Measurements from ENCODE around the gene KCNJ15. TPM values are rescaled to one million over a fixed set of nuclear protein-coding genes. Genes with fewer than 3 reads are reported as not detected.

KCNJ15 gene
- total and polyA plus RNA-seq, 2 of the 8 experiments (the other 6 are each of a cell fraction or from before 2014, with no cell fraction given) = under 0.01 TPM; not detected in 1

DNA sequence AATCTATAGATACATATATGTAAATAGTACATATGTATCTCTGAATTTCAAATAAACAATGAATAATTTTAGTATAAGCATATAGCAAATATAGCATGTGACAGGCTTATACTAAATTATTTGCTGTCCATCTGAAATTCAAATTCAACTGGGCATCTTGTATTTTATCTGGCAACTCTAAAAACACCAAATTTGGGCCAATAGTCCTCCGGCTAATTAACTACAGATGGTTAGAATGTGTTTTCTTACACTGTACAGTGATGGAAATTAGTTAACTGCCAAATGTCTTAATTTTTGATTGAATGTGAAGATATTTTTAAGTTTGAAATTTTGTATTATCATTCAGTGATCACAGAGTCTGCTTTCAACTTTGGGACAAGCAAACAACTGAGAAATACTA lies 30.7 kb downstream of the KCNJ15 start (continued):
- TF ChIP-seq HDAC6 (IDR thresholded peaks at IDR 0.05; ENCODE audit: low read depth, low read length) (no peak), TCF12 (IDR thresholded peaks at IDR 0.05; ENCODE audit: low read depth, low read length) (no peak), GABPA (IDR thresholded peaks at IDR 0.05; ENCODE audit: borderline replicate concordance, insufficient read depth, low read length) (no peak), SP1 (IDR thresholded peaks at IDR 0.05; ENCODE audit: low read depth, low read length) (no peak), USF2 (IDR thresholded peaks at IDR 0.05; ENCODE audit: low read length) (no peak)

Measured in H1 (cell line).